SKM-1 (cell line): ENCODE data around the gene ROM1.
A peak's percentile ranks its signal among the peaks of the same experiment; 100 is the strongest.
"Not testable (repeated sequence)": the region's sequence is repeated elsewhere in the genome, so short reads cannot be mapped to it uniquely, and the experiment has no call there.

Experiments
- DNase-seq: peaks from one replicate; lab custom pipeline; 2025; ENCODE audit not compliant: unreplicated experiment; lab: John Stamatoyannopoulos, UW

Gene ROM1

GRCh38 chr11:62612366-62613290 is at the start of gene ROM1, which contains the start of gene EML3:
ROM1 (plus strand) TSS chr11:62613257; CDS start chr11:62613282, 25 bp downstream.
EML3 (minus strand) TSS chr11:62612775; CDS start chr11:62612457, 318 bp downstream.
- DNase-seq: peak; percentile 63

GRCh38 chr11:62565100-62565802 is 47.8 kb upstream of the ROM1 start:
- no peak for DNase-seq

- DNase-seq: no peak
These were observed 46.8 kb upstream of the ROM1 start for GRCh38 chr11:62566247-62566646.

GRCh38 chr11:62567018-62567633 is 45.9 kb upstream of the ROM1 start:
- DNase-seq: no peak

GRCh38 chr11:62569611-62570010 is 43.4 kb upstream of the ROM1 start:
- no peak for DNase-seq

GRCh38 chr11:62570903-62571302 is 42.2 kb upstream of the ROM1 start:
- DNase-seq: not testable (repeated sequence)

- DNase-seq: not testable (repeated sequence)
These were observed 41.6 kb upstream of the ROM1 start for GRCh38 chr11:62571493-62571892.

- DNase-seq: no peak
These were observed 40.6 kb upstream of the ROM1 start for GRCh38 chr11:62572431-62572830.

GRCh38 chr11:62573006-62573591 is 40.0 kb upstream of the ROM1 start:
- no peak for DNase-seq

GRCh38 chr11:62573592-62574362 is 39.3 kb upstream of the ROM1 start, which contains the start of gene EEF1G:
EEF1G (minus strand) TSS chr11:62573891; CDS start chr11:62573842, 49 bp downstream.
- peak; percentile 99 for DNase-seq

GRCh38 chr11:62574363-62575071 is 38.5 kb upstream of the ROM1 start:
- DNase-seq: no peak

- no peak for DNase-seq
These were observed 37.9 kb upstream of the ROM1 start for GRCh38 chr11:62575156-62575555.

- no peak for DNase-seq
These were observed 37.2 kb upstream of the ROM1 start for GRCh38 chr11:62575837-62576236.

GRCh38 chr11:62577046-62577714 is 35.9 kb upstream of the ROM1 start:
- no peak for DNase-seq

GRCh38 chr11:62578541-62578940 is 34.5 kb upstream of the ROM1 start:
- DNase-seq: no peak

GRCh38 chr11:62579252-62579651 is 33.8 kb upstream of the ROM1 start:
- no peak for DNase-seq

- DNase-seq: no peak
These were observed 31.9 kb upstream of the ROM1 start for GRCh38 chr11:62580959-62581715.

- not testable (repeated sequence) for DNase-seq
These were observed 31.3 kb upstream of the ROM1 start for GRCh38 chr11:62581735-62582134.
